DND-41 (cell line): ENCODE results near the gene EDNRB.

Experiments
- CTCF ChIP-seq: IDR thresholded peaks from 2 replicates; pipeline ENCODE4 v1.5.1; 2012; ENCODE audit warnings: borderline replicate concordance, low read length, moderate library complexity, mild to moderate bottlenecking; ENCODE audit not compliant: poor library complexity, severe bottlenecking; ENCODE audit errors: extremely low read depth
- EZH2 ChIP-seq: IDR thresholded peaks from 3 replicates; pipeline ENCODE4 v1.6.1; 2012; ENCODE audit warnings: borderline replicate concordance, low read depth, mild to moderate bottlenecking, moderate library complexity, low read length, inconsistent platforms; ENCODE audit not compliant: severe bottlenecking

GRCh38 chr13:77863144-77863543, 55.5 kb downstream of the EDNRB start:
- TF ChIP-seq CTCF = no peak
- no peak for TF ChIP-seq EZH2
